H9 (cell line): ENCODE results near the gene SMYD5. TPM values are rescaled to one million over a fixed set of nuclear protein-coding genes. Genes with fewer than 3 reads are reported as not detected.
A peak's percentile ranks its signal among the peaks of the same experiment; 100 is the strongest.

Source experiments
- DNase-seq: peaks from one replicate; pipeline ENCODE4 v3.0.0-alpha.2; 2017
- H2AFZ ChIP-seq: one replicate; pipeline ENCODE4 v1.6.1; 2013; ENCODE audit warnings: mild to moderate bottlenecking, low read length, control low read depth, moderate library complexity
- H2AK5ac ChIP-seq: 2 replicates; pipeline ENCODE4 v1.6.1; 2013; ENCODE audit warnings: low read length, control low read depth, mixed read lengths; ENCODE audit not compliant: insufficient read length
- H2BK120ac ChIP-seq: one replicate; pipeline ENCODE4 v1.6.1; 2013; ENCODE audit warnings: low read depth, mild to moderate bottlenecking, low read length, control low read depth, inconsistent platforms; ENCODE audit not compliant: poor library complexity, severe bottlenecking
- H2BK12ac ChIP-seq: 2 replicates; pipeline ENCODE4 v1.6.1; 2013; ENCODE audit warnings: low read length, control low read depth, mixed read lengths, low read depth; ENCODE audit not compliant: insufficient read length
- H2BK15ac ChIP-seq: 2 replicates; pipeline ENCODE4 v1.6.1; 2013; ENCODE audit warnings: low read depth, low read length, control low read depth
- H2BK20ac ChIP-seq: one replicate; pipeline ENCODE4 v1.6.1; 2013; ENCODE audit warnings: low read depth, mild to moderate bottlenecking, low read length, control low read depth, inconsistent platforms; ENCODE audit not compliant: poor library complexity, severe bottlenecking
- H2BK5ac ChIP-seq: 2 replicates; pipeline ENCODE4 v1.6.1; 2013; ENCODE audit warnings: low read length, control low read depth, mixed read lengths; ENCODE audit not compliant: insufficient read length
- H3K14ac ChIP-seq: 2 replicates; pipeline ENCODE4 v1.6.1; 2013; ENCODE audit warnings: low read length, control low read depth; ENCODE audit not compliant: insufficient read depth
- H3K18ac ChIP-seq: 2 replicates; pipeline ENCODE4 v1.6.1; 2013; ENCODE audit warnings: low read depth, mild to moderate bottlenecking, mixed read lengths, low read length, control low read depth; ENCODE audit not compliant: insufficient read length
- H3K23ac ChIP-seq: 2 replicates; pipeline ENCODE4 v1.6.1; 2013; ENCODE audit warnings: low read length, control low read depth, mixed read lengths, low read depth; ENCODE audit not compliant: insufficient read length
- H3K23me2 ChIP-seq: 2 replicates; pipeline ENCODE4 v1.6.1; 2013; ENCODE audit warnings: low read depth, mild to moderate bottlenecking, mixed read lengths, low read length, control low read depth; ENCODE audit not compliant: insufficient read length, poor library complexity, severe bottlenecking
- H3K27ac ChIP-seq: 2 replicates; pipeline ENCODE4 v1.5.1; 2013; ENCODE audit warnings: low read length, control low read depth, mixed read lengths, low read depth; ENCODE audit not compliant: insufficient read length
- H3K27me3 ChIP-seq: 2 replicates; pipeline ENCODE4 v1.6.1; 2013; ENCODE audit warnings: low read length, control low read depth, inconsistent platforms; ENCODE audit not compliant: insufficient read depth
- H3K4ac ChIP-seq: 2 replicates; pipeline ENCODE4 v1.6.1; 2013; ENCODE audit warnings: low read depth, mild to moderate bottlenecking, control low read depth, inconsistent platforms, low read length, moderate library complexity
- H3K4me1 ChIP-seq: 2 replicates; pipeline ENCODE4 v1.6.1; 2013; ENCODE audit warnings: low read length, control low read depth, inconsistent platforms; ENCODE audit not compliant: insufficient read depth
- H3K4me2 ChIP-seq: 2 replicates; pipeline ENCODE4 v1.6.1; 2013; ENCODE audit warnings: low read length, control low read depth, mixed read lengths; ENCODE audit not compliant: insufficient read length, insufficient read depth
- H3K56ac ChIP-seq: 2 replicates; pipeline ENCODE4 v1.6.1; 2013; ENCODE audit warnings: low read depth, mild to moderate bottlenecking, mixed read lengths, low read length, control low read depth; ENCODE audit not compliant: insufficient read length
- H3K79me1 ChIP-seq: 2 replicates; pipeline ENCODE4 v1.6.1; 2013; ENCODE audit warnings: low read depth, mild to moderate bottlenecking, moderate library complexity, low read length, control low read depth, inconsistent platforms; ENCODE audit not compliant: insufficient read depth, poor library complexity, severe bottlenecking
- H3K79me2 ChIP-seq: 2 replicates; pipeline ENCODE4 v1.6.1; 2013; ENCODE audit warnings: low read length, control low read depth, inconsistent platforms; ENCODE audit not compliant: insufficient read depth
- H3K9ac ChIP-seq: 2 replicates; pipeline ENCODE4 v1.6.1; 2013; ENCODE audit warnings: low read length, control low read depth, mixed read lengths; ENCODE audit not compliant: insufficient read length; ENCODE audit errors: extremely low read depth
- H3K9me3 ChIP-seq: one replicate; pipeline ENCODE4 v1.6.1; 2013; ENCODE audit warnings: low read depth, low read length, inconsistent platforms; ENCODE audit not compliant: control insufficient read depth
- H3T11ph ChIP-seq: one replicate; pipeline ENCODE4 v1.6.1; 2013; ENCODE audit warnings: mild to moderate bottlenecking, low read length, control low read depth, inconsistent platforms
- H4K20me1 ChIP-seq: one replicate; pipeline ENCODE4 v1.6.1; 2013; ENCODE audit not compliant: control insufficient read depth, insufficient read length, insufficient read depth
- H4K5ac ChIP-seq: 2 replicates; pipeline ENCODE4 v1.6.1; 2013; ENCODE audit warnings: low read depth, mild to moderate bottlenecking, mixed read lengths, low read length, control low read depth; ENCODE audit not compliant: insufficient read length
- H4K8ac ChIP-seq: replicated peaks from 2 replicates; pipeline ENCODE4 v1.6.1; 2013; ENCODE audit warnings: low read length, control low read depth, mixed read lengths, low read depth; ENCODE audit not compliant: insufficient read length
- H4K91ac ChIP-seq: 2 replicates; pipeline ENCODE4 v1.6.1; 2013; ENCODE audit warnings: low read depth, mild to moderate bottlenecking, moderate library complexity, mixed read lengths, low read length, control low read depth; ENCODE audit not compliant: insufficient read length
- H3K27ac Mint-ChIP-seq, 3 experiments: 2 replicates in 2 of 3; 3 replicates in 1 of 3; pipeline ENCODE4 v1.8.0; 2020 to 2021; ENCODE audit warnings: mixed read lengths in 3 of 3, mild to moderate bottlenecking in 1 of 3, moderate library complexity in 1 of 3
- H3K27me3 Mint-ChIP-seq: 2 replicates; pipeline ENCODE4 v1.8.0; 2021; ENCODE audit warnings: low read depth, mild to moderate bottlenecking, moderate library complexity, mixed read lengths
- H3K36me3 Mint-ChIP-seq, 3 experiments: 2 replicates in 2 of 3; 3 replicates in 1 of 3; pipeline ENCODE4 v1.8.0; 2020 to 2021; ENCODE audit warnings: low read depth in 3 of 3, mixed read lengths in 3 of 3; ENCODE audit not compliant: insufficient read depth in 1 of 3
- H3K4me1 Mint-ChIP-seq, 2 experiments: 2 replicates each; pipeline ENCODE4 v1.8.0; 2020; ENCODE audit warnings: mixed read lengths in 2 of 2
- H3K4me3 Mint-ChIP-seq, 2 experiments: 2 replicates in 1 of 2; 3 replicates in 1 of 2; pipeline ENCODE4 v1.8.0; 2020 to 2021; ENCODE audit warnings: mild to moderate bottlenecking in 2 of 2, mixed read lengths in 2 of 2, moderate library complexity in 1 of 2
- H3K9me3 Mint-ChIP-seq, 2 experiments: 2 replicates in 1 of 2; 3 replicates in 1 of 2; pipeline ENCODE4 v1.8.0; 2020; ENCODE audit warnings: mild to moderate bottlenecking in 2 of 2, mixed read lengths in 2 of 2, moderate library complexity in 1 of 2
- WGBS: extraction: QIAGEN DNeasy Blood & Tissue Kit; methylation state at CpG from one replicate; pipeline ENCODE4 v1.1.7; 2013; ENCODE audit warnings: missing lambda C conversion rate, low lambda C conversion rate, mixed read lengths; ENCODE audit not compliant: insufficient read length; ENCODE audit errors: extremely low coverage; 5-methylcytosine and 5-hydroxymethylcytosine counted together
- total RNA-seq: library from RNA; stranded (reverse); gene quantifications from 2 replicates; pipeline ENCODE4 v1.2.1, GENCODE V29; 2021
- TF ChIP-seq, protein P1 (sequence below): fragments of 200-600 bp; sonication (generic); conservative IDR thresholded peaks from 3 replicates; pipeline ENCODE4 v1.8.0; 2021; ENCODE audit warnings: antibody characterized with exemption, mild to moderate bottlenecking

Gene SMYD5
- total RNA-seq, 1 experiment from 2014 or later: 45.2 TPM

DNA sequence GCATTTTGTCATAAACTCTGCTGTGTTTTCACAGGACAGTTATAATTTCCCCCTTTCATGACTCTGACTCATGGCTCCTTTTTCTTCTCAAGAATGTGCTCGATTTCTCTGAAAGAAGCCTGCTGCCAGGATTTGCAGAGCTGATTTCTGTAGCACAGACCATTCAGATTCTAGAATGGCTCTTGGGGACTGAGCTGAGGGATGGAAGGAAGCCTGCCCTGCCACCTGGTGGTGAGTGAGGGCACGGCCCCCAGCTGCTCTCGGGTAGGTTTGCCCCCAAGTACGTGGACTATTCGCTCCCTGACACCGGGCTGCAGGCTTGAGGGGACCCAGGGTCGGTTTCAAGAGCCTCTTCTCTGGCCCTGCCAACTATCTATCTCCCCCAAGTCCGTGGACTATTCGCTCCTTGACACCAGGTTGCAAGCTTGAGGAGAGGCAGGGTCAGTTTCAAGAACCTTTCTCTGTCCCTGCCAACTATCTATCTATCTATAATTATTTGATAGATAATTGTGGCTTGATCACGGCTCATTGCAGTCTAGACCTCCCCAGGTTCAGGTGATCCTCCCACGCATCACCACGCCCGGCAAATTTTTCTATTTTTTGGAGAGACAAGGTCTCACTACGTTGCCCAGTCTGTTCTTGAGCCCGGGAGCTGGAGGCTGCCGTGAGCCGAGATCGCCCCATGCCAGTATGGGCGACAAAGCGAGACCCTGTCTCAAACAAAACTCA, 1.4 kb upstream of the SMYD5 start:
- Histone ChIP-seq H2BK20ac (no peak overlapping the region), H3K14ac (no peak overlapping the region), H3K9ac (no peak overlapping the region), H4K20me1 (no peaks in the 10 kb centered on the region), H3K4me1 (0 out of 2 replicates have a peak, but pooled peaks cover 2% of the 10 kb centered on the region), H3K9me3 (no peaks in the 10 kb centered on the region), H4K8ac (no peak overlapping the region), H2AFZ (no peak overlapping the region), H4K91ac (no peak overlapping the region), H3K23ac (no peak overlapping the region), H3K27me3 (no peaks in the 10 kb centered on the region), H3K4ac (no peak overlapping the region), H3K4me2 (no peak overlapping the region), H3K23me2 (no peaks in the 10 kb centered on the region), H2BK5ac (no peak overlapping the region), H3K18ac (no peak overlapping the region), H3K56ac (no peak overlapping the region), H3T11ph (no peak overlapping the region), H2AK5ac (no peak overlapping the region), H3K27ac (no peak overlapping the region), H3K79me1 (no peaks in the 10 kb centered on the region), H2BK120ac (no peak overlapping the region), H2BK12ac (no peak overlapping the region), H4K5ac (no peak overlapping the region), H2BK15ac (peak overlapping the region; percentile 9; the same call in 1 of the 2 replicates), H3K79me2 (peaks cover 7% of the 10 kb centered on the region; the same call in 1 of the 2 replicates)
- Mint-ChIP-seq H3K27ac (no peak overlapping the region), H3K4me3 (peak overlapping the region in 1 of 2 experiments; percentile 16; a peak in 1 of 5 replicates), H3K36me3 (no peaks in the 10 kb centered on the region), H3K27me3 (peaks cover 6% of the 10 kb centered on the region), H3K9me3 (no peaks in the 10 kb centered on the region), H3K4me1 (peaks cover 19 to 33% of the 10 kb centered on the region in 2 experiments)
- DNase-seq: peak; percentile 82
- no CpG with 5 or more reads among the region's 20 CpGs for WGBS
- TF ChIP-seq, protein P1, sequence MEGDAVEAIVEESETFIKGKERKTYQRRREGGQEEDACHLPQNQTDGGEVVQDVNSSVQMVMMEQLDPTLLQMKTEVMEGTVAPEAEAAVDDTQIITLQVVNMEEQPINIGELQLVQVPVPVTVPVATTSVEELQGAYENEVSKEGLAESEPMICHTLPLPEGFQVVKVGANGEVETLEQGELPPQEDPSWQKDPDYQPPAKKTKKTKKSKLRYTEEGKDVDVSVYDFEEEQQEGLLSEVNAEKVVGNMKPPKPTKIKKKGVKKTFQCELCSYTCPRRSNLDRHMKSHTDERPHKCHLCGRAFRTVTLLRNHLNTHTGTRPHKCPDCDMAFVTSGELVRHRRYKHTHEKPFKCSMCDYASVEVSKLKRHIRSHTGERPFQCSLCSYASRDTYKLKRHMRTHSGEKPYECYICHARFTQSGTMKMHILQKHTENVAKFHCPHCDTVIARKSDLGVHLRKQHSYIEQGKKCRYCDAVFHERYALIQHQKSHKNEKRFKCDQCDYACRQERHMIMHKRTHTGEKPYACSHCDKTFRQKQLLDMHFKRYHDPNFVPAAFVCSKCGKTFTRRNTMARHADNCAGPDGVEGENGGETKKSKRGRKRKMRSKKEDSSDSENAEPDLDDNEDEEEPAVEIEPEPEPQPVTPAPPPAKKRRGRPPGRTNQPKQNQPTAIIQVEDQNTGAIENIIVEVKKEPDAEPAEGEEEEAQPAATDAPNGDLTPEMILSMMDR: peak; percentile 95
